Keratinocyte (primary cell): ENCODE measurements around the gene BORCS6.

Experiments used
- EZH2 ChIP-seq: IDR thresholded peaks from one replicate; pipeline ENCODE4 v1.6.1; 2012; ENCODE audit warnings: inconsistent platforms, mild to moderate bottlenecking, low read length, moderate library complexity
- TF ChIP-seq, protein P1 (sequence below), 3 experiments: IDR thresholded peaks in 1 of 3; conservative IDR thresholded peaks in 1 of 3; optimal IDR thresholded peaks in 1 of 3; 2 replicates in 2 of 3; 3 replicates in 1 of 3; pipeline versions ENCODE3 to v1.5.1; 2011; ENCODE audit warnings: low read length in 3 of 3, mild to moderate bottlenecking in 3 of 3, moderate library complexity in 2 of 3, control low read depth in 1 of 3, inconsistent platforms in 1 of 3; ENCODE audit not compliant: insufficient read depth in 2 of 3; ENCODE audit errors: extremely low read depth in 1 of 3

DNA sequence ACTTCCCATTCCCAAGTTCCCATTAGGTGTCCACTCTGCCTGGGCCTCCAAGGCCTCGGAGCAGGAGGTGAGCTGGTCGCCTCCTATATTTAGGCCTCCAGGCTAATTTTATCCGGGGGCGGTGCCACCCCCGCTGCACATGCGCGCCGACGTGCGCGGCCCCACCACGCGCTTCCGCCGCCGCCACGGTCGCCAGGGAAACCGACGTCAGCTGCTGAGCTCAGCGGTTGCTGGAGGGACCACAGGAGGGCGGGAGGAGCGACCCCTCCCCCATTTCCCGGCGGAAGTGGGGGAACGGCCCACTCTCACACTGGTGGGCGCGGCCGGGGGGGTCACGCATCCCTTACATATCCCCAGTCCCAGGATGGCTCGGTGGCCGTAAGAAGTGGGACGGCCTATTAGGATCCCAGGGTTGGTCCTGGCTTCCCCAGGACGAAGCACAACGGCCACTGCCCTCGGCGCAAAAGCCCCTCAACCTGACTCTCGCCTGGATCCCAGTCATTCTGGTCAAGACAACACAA is 38.8 kb downstream of the BORCS6 start:
- TF ChIP-seq EZH2, result no peak
- TF ChIP-seq, protein P1, sequence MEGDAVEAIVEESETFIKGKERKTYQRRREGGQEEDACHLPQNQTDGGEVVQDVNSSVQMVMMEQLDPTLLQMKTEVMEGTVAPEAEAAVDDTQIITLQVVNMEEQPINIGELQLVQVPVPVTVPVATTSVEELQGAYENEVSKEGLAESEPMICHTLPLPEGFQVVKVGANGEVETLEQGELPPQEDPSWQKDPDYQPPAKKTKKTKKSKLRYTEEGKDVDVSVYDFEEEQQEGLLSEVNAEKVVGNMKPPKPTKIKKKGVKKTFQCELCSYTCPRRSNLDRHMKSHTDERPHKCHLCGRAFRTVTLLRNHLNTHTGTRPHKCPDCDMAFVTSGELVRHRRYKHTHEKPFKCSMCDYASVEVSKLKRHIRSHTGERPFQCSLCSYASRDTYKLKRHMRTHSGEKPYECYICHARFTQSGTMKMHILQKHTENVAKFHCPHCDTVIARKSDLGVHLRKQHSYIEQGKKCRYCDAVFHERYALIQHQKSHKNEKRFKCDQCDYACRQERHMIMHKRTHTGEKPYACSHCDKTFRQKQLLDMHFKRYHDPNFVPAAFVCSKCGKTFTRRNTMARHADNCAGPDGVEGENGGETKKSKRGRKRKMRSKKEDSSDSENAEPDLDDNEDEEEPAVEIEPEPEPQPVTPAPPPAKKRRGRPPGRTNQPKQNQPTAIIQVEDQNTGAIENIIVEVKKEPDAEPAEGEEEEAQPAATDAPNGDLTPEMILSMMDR (optimal IDR thresholded peaks at IDR 0.05 in 1 of 3, IDR thresholded peaks at IDR 0.05 in 1 of 3, conservative IDR thresholded peaks at IDR 0.05 in 1 of 3; ENCODE audit: extremely low read depth in 1 of 3, insufficient read depth in 2 of 3, low read length in 3 of 3), result no peak
